GOT3 (cell line): ENCODE measurements around the gene SORCS2.
"Not testable (repeated sequence)": the region's sequence is repeated elsewhere in the genome, so short reads cannot be mapped to it uniquely, and the experiment has no call there.

Experiments used
- DNase-seq: peaks from one replicate; lab custom pipeline; 2025; ENCODE audit warnings: mixed read lengths; lab: John Stamatoyannopoulos, UW

The SORCS2 gene

GRCh38 chr4:7552466-7552865, 360.1 kb downstream of the SORCS2 start:
- DNase-seq, result no peak

DNA sequence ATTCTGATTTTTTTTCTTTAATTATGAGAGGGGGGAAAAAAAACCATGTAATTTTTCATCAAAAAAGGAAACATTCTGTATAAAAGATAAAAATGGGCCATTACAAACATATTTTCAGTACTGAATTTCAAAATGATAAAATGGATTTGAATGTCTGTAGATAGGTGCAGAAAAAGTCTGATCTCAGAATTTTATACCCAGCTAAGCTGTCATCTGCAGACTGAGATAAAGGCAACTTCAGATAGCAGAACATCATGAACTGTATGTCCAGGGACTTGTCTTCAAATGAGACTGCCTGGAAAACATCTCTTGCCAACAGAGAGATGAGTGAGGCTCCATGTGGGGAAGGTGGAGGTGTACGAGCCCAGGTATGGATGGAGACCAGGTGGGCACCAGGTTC, 360.9 kb downstream of the SORCS2 start:
- DNase-seq, result no peak

GRCh38 chr4:7554905-7555304, 362.6 kb downstream of the SORCS2 start:
- DNase-seq, result no peak

GRCh38 chr4:7556558-7556957, 364.2 kb downstream of the SORCS2 start:
- no peak for DNase-seq

GRCh38 chr4:7557456-7557855, 365.1 kb downstream of the SORCS2 start:
- no peak for DNase-seq

GRCh38 chr4:7558436-7558835, 366.1 kb downstream of the SORCS2 start:
- no peak for DNase-seq

- DNase-seq, result no peak
Observed at GRCh38 chr4:7559316-7559715, 367.0 kb downstream of the SORCS2 start.

DNA sequence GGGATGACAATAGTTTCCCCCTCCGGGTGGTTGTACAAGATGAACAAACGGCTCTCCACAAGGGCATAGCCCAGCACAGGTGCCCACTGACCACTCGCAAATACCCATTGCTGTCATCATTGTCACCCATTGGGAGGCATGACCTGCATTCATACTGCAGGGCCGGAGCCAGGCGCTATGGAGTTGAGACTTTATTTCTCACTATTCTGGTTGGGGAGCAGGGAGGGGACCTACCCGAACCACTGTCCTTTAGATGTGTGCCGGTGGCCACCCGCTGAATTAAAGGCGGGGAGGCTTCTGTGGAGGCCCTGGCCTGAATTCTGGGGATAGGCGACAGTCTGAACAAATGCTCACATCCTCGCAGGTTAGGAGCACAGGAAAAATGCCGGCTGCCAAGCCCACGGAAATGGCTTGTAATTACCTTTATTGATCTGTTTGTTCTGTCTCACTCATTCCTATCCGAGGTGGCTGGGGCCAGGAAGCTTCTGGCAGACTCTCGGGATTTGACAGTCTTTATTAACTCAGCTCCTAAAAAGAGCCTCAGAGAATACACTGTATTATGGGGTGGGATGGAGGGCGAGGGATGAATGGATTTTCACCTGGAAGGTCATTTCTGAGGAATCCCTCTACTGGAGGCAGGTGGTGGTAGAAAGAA, 367.5 kb downstream of the SORCS2 start:
- no peak for DNase-seq

DNA sequence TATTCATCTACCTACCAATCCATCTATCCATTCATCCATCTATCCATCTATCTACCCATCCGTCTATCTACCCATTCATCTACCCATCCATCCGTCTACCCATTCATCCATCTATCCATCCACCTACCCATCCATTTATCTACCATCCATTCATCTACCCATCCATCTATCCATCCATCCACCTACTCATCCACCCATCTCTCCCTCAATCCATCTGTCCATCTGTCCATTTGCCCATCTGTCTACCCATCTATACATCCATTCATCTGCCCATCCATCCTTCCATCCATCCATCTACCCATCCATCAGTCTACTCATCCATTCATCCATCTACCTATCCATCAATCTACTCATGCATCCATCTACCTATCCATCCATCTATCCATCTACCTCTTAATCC, 369.2 kb downstream of the SORCS2 start:
- DNase-seq, result no peak

DNA sequence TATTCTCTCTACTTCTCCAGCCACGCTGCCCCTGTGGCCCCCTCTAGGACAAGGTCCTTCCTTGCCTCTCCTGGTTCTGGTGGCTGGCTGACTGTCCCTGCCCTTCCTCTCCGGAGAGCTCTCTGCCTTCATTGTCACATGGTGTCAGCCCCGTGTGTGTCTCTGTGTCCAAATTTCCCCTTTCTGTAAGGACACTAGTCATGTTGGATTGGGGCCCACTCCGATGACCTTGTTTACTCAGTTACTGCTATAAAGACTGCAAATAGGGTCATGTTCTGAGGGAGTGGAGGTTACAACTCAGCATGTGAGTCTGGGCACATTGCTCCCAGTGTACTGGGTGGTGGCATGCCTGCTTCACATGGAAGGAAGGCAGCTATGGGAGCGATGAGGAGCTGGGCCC, 371.9 kb downstream of the SORCS2 start:
- no peak for DNase-seq

GRCh38 chr4:7565483-7565882, 373.1 kb downstream of the SORCS2 start:
- DNase-seq, result no peak

- no peak for DNase-seq
Observed at GRCh38 chr4:7569810-7570783, 377.8 kb downstream of the SORCS2 start.

GRCh38 chr4:7571001-7571400, 378.7 kb downstream of the SORCS2 start:
- DNase-seq, result no peak

- no peak for DNase-seq
Observed at GRCh38 chr4:7571701-7572100, 379.4 kb downstream of the SORCS2 start.

- no peak for DNase-seq
Observed at GRCh38 chr4:7572894-7573293, 380.6 kb downstream of the SORCS2 start.

DNA sequence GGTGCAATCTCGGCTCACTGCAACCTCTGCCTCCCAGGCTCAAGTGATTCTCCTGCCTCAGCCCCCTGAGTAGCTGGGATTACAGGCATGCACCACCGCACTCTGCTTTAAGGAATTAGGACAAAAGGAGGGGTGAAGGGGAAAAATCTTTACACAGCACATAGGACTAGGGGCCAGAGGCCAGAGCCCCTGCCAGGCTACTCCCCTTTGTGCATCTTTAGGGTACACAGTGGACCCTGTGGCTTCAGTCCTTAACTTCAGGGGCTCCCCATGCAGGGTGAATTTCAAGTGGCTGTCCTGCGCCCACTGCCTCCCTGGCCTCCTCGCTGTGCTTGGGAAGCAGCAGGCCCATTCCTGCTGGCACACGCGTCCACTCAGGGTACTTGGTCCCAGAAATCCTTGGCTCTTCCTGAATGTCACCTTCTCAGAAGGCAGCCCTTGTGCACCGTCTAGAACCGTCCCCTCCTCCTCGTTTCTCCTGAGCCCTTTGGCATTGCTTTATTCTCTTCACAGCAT, 381.3 kb downstream of the SORCS2 start:
- no peak for DNase-seq

DNA sequence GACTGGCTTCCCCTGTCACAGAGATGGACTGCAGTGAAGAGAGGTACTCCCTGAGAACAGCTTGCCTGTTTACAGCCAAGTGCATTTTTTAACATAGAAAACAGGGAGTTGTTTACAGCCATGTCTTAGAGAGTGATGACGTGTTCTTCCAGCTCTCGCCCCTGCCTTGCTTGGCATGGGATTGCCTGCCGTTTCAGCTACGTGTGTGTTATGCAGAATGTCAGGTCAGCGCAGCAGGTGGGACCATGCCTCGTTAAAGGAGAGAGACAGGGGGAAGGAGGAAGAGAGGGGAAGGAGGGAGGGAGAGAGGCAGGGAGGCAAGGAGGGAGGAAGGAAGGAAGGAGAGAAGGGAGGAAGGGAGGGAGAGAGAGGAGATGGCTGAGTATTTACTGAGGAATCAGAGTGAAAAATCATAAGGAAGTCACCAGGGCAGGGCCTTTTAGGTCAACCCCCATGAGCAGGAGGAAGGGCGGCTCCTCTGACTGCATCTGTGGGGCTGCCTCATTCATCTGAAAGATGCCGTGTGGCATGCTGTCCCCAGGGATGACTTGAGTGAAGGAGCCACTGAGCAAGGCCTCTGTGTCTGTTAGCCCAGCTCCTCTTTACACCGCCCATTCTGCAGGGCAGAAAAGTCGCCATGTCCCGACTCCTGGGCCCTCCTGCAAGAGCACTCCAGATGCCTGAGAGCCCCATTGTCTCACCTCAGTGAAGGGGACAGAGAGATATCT, 382.1 kb downstream of the SORCS2 start:
- no peak for DNase-seq

- DNase-seq, result no peak
Observed at GRCh38 chr4:7575426-7575825, 383.1 kb downstream of the SORCS2 start.

DNA sequence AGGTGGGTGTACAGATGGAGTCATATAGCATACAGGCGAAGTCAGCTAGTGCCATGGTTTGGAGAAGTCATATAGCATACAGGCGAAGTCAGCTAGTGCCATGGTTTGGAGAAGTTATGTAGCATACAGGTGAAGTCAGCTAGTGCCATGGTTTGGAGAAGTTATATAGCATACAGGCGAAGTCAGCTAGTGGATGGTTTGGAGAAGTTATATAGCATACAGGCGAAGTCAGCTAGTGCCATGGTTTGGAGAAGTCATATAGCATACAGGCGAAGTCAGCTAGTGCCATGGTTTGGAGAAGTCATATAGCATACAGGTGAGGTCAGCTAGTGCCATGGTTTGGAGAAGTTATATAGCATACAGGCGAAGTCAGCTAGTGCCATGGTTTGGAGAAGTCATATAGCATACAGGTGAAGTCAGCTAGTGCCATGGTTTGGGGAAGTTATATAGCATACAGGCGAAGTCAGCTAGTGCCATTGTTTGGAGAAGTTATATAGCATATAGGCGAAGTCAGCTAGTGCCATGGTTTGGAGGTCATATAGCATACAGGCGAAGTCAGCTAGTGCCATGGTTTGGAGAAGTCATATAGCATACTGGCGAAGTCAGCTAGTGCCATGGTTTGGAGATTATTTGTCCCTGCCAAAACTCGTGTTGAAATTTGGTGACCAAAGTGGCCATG, 385.2 kb downstream of the SORCS2 start:
- not testable (repeated sequence) for DNase-seq

GRCh38 chr4:7581477-7581876, 389.1 kb downstream of the SORCS2 start:
- DNase-seq, result no peak

GRCh38 chr4:7582313-7583097, 390.2 kb downstream of the SORCS2 start:
- DNase-seq, result no peak
